ENCODE measurements around the gene TPSD1. TPM values are rescaled to one million over a fixed set of nuclear protein-coding genes. Genes with fewer than 3 reads are reported as not detected.
"Not testable (repeated sequence)": the region's sequence is repeated elsewhere in the genome, so short reads cannot be mapped to it uniquely, and the experiment has no call there.

TPSD1 gene
- polyA plus RNA-seq, 1 donor (not counting 4 experiments of a cell fraction or from before 2014, with no cell fraction given): not detected

GRCh38 chr16:1265826-1266225 lies 10.0 kb downstream of the TPSD1 start:
- H3K79me2 ChIP-seq (ENCODE audit: control insufficient read depth, insufficient read depth, low read length): no peaks in the 10 kb centered on the region
- FAIRE-seq (no peak), DNase-seq (ENCODE audit: low read depth, low spot score) (no peak)
- no peak overlapping the region for H3K27ac ChIP-seq (ENCODE audit: control insufficient read depth, insufficient read depth, low read length)
- H3K36me3 ChIP-seq (ENCODE audit: control insufficient read depth in 2 of 2, extremely low read depth in 1 of 2, insufficient read depth in 2 of 2, low read length in 2 of 2): no peaks in the 10 kb centered on the region
- TF ChIP-seq EZH2 (IDR thresholded peaks at IDR 0.05; ENCODE audit: low read length) (no peak), CTCF (optimal IDR thresholded peaks at IDR 0.05 in 1 of 3, IDR thresholded peaks at IDR 0.05 in 1 of 3, conservative IDR thresholded peaks at IDR 0.05 in 1 of 3; ENCODE audit: extremely low read depth in 1 of 3, insufficient read depth in 2 of 3, low read length in 3 of 3) (no peak)
- H4K20me1 ChIP-seq (ENCODE audit: control insufficient read depth, extremely low read depth, insufficient read depth, low read length): no peaks in the 10 kb centered on the region
- no peak overlapping the region for H3K9ac ChIP-seq (ENCODE audit: control insufficient read depth, extremely low read depth, insufficient read depth, low read length)
- no peaks in the 10 kb centered on the region for H3K9me1 ChIP-seq (ENCODE audit: control insufficient read depth, extremely low read depth, insufficient read depth, low read length)
- no peak overlapping the region for H3K4me3 ChIP-seq (ENCODE audit: control insufficient read depth in 2 of 3, extremely low read depth in 1 of 3, insufficient read depth in 2 of 3, low read depth in 1 of 3, low read length in 3 of 3)
- H3K9me3 ChIP-seq (ENCODE audit: control insufficient read depth, low read depth, low read length): peaks cover 2% of the 10 kb centered on the region
- H2AFZ ChIP-seq (ENCODE audit: control insufficient read depth, low read length): no peak overlapping the region
- H3K4me1 ChIP-seq (ENCODE audit: control insufficient read depth, extremely low read depth, insufficient read depth, low read length): no peaks in the 10 kb centered on the region
- no peak overlapping the region for H3K4me2 ChIP-seq (ENCODE audit: control insufficient read depth, extremely low read depth, insufficient read depth, low read depth, low read length)
- H3K27me3 ChIP-seq (ENCODE audit: control insufficient read depth, extremely low read depth, insufficient read depth, low read length): peaks cover 27% of the 10 kb centered on the region
- dilution Hi-C loops (cut with MboI; ENCODE audit: extremely low pct_ligation_motif_present, low sequenced_read_pairs): no loop called here

- H3K4me2 ChIP-seq (ENCODE audit: control insufficient read depth, extremely low read depth, insufficient read depth, low read depth, low read length); DNase-seq (ENCODE audit: low read depth, low spot score); H3K4me1 ChIP-seq (ENCODE audit: control insufficient read depth, extremely low read depth, insufficient read depth, low read length); H3K9me1 ChIP-seq (ENCODE audit: control insufficient read depth, extremely low read depth, insufficient read depth, low read length); H4K20me1 ChIP-seq (ENCODE audit: control insufficient read depth, extremely low read depth, insufficient read depth, low read length); H3K27me3 ChIP-seq (ENCODE audit: control insufficient read depth, extremely low read depth, insufficient read depth, low read length); FAIRE-seq; dilution Hi-C loops (cut with MboI; ENCODE audit: extremely low pct_ligation_motif_present, low sequenced_read_pairs); H3K9me3 ChIP-seq (ENCODE audit: control insufficient read depth, low read depth, low read length); H3K36me3 ChIP-seq (ENCODE audit: control insufficient read depth in 2 of 2, extremely low read depth in 1 of 2, insufficient read depth in 2 of 2, low read length in 2 of 2); H2AFZ ChIP-seq (ENCODE audit: control insufficient read depth, low read length); H3K4me3 ChIP-seq (ENCODE audit: control insufficient read depth in 2 of 3, extremely low read depth in 1 of 3, insufficient read depth in 2 of 3, low read depth in 1 of 3, low read length in 3 of 3); H3K79me2 ChIP-seq (ENCODE audit: control insufficient read depth, insufficient read depth, low read length); H3K9ac ChIP-seq (ENCODE audit: control insufficient read depth, extremely low read depth, insufficient read depth, low read length); H3K27ac ChIP-seq (ENCODE audit: control insufficient read depth, insufficient read depth, low read length): not testable (repeated sequence)
These were observed 13.5 kb downstream of the TPSD1 start for GRCh38 chr16:1269418-1269817.

DNA sequence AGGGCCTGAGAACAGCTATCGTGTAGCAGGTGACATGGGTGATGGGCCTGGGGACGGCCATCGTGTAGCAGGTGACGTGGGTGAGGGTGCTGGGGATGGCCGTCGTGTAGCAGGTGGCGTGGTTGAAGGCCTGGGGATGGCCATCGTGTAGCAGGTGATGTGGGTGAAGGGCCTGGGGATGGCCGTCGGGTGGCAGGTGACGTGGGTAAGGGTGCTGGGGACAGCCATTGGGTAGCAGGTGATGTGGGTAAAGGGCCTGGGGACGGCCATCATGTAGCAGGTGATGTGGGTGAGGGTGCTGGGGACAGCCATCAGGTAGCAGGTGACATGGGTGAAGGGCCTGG lies 15.5 kb downstream of the TPSD1 start:
- no peak for DNase-seq (ENCODE audit: low read depth, low spot score)
- Histone ChIP-seq H3K4me1 (ENCODE audit: control insufficient read depth, extremely low read depth, insufficient read depth, low read length) (no peaks in the 10 kb centered on the region), H4K20me1 (ENCODE audit: control insufficient read depth, extremely low read depth, insufficient read depth, low read length) (no peaks in the 10 kb centered on the region), H3K9me3 (ENCODE audit: control insufficient read depth, low read depth, low read length) (no peaks in the 10 kb centered on the region), H2AFZ (ENCODE audit: control insufficient read depth, low read length) (no peak overlapping the region), H3K4me3 (ENCODE audit: control insufficient read depth in 2 of 3, extremely low read depth in 1 of 3, insufficient read depth in 2 of 3, low read depth in 1 of 3, low read length in 3 of 3) (no peak overlapping the region), H3K36me3 (ENCODE audit: control insufficient read depth in 2 of 2, extremely low read depth in 1 of 2, insufficient read depth in 2 of 2, low read length in 2 of 2) (no peaks in the 10 kb centered on the region), H3K79me2 (ENCODE audit: control insufficient read depth, insufficient read depth, low read length) (no peaks in the 10 kb centered on the region), H3K27me3 (ENCODE audit: control insufficient read depth, extremely low read depth, insufficient read depth, low read length) (no peaks in the 10 kb centered on the region), H3K9me1 (ENCODE audit: control insufficient read depth, extremely low read depth, insufficient read depth, low read length) (no peaks in the 10 kb centered on the region), H3K4me2 (ENCODE audit: control insufficient read depth, extremely low read depth, insufficient read depth, low read depth, low read length) (no peak overlapping the region), H3K27ac (ENCODE audit: control insufficient read depth, insufficient read depth, low read length) (no peak overlapping the region), H3K9ac (ENCODE audit: control insufficient read depth, extremely low read depth, insufficient read depth, low read length) (no peak overlapping the region)
- no peak for FAIRE-seq
- TF ChIP-seq CTCF (optimal IDR thresholded peaks at IDR 0.05 in 1 of 3, IDR thresholded peaks at IDR 0.05 in 1 of 3, conservative IDR thresholded peaks at IDR 0.05 in 1 of 3; ENCODE audit: extremely low read depth in 1 of 3, insufficient read depth in 2 of 3, low read length in 3 of 3) (no peak), EZH2 (IDR thresholded peaks at IDR 0.05; ENCODE audit: low read length) (no peak)
- dilution Hi-C loops (cut with MboI; ENCODE audit: extremely low pct_ligation_motif_present, low sequenced_read_pairs): no loop called here

DNA sequence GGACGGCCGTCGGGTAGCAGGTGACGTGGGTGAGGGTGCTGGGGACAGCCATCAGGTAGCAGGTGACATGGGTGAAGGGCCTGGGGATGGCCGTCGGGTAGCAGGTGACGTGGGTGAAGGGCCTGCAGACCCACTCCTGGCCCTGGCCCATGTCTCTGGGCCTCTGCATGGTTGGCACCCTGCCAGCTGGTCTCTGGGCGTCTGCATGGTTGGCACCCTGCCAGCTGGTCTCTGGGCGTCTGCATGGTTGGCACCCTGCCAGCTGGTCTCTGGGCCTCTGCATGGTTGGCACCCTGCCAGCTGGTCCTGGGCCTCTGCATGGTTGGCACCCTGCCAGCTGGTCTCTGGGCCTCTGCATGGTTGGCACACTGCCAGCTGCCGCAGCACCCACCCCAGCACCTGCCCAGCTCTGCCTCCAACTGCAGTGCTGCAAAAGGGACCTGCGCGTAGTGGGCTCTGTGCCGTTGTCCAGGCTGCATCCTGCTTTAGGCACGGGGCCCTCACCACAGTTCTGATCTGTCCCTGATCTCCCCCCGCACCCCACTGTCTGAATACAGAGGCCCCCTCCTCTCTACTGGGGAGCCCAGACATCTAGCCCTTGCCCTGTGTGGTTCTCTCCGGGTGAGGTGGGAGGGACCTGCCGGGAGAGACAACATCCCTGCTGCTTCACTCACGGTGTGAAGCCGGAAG lies 16.0 kb downstream of the TPSD1 start:
- H3K9ac ChIP-seq (ENCODE audit: control insufficient read depth, extremely low read depth, insufficient read depth, low read length); H4K20me1 ChIP-seq (ENCODE audit: control insufficient read depth, extremely low read depth, insufficient read depth, low read length); FAIRE-seq; H3K9me3 ChIP-seq (ENCODE audit: control insufficient read depth, low read depth, low read length); H3K27ac ChIP-seq (ENCODE audit: control insufficient read depth, insufficient read depth, low read length); H3K4me2 ChIP-seq (ENCODE audit: control insufficient read depth, extremely low read depth, insufficient read depth, low read depth, low read length); dilution Hi-C loops (cut with MboI; ENCODE audit: extremely low pct_ligation_motif_present, low sequenced_read_pairs); DNase-seq (ENCODE audit: low read depth, low spot score); H3K9me1 ChIP-seq (ENCODE audit: control insufficient read depth, extremely low read depth, insufficient read depth, low read length); H3K4me3 ChIP-seq (ENCODE audit: control insufficient read depth in 2 of 3, extremely low read depth in 1 of 3, insufficient read depth in 2 of 3, low read depth in 1 of 3, low read length in 3 of 3); H3K36me3 ChIP-seq (ENCODE audit: control insufficient read depth in 2 of 2, extremely low read depth in 1 of 2, insufficient read depth in 2 of 2, low read length in 2 of 2); H3K4me1 ChIP-seq (ENCODE audit: control insufficient read depth, extremely low read depth, insufficient read depth, low read length); H3K27me3 ChIP-seq (ENCODE audit: control insufficient read depth, extremely low read depth, insufficient read depth, low read length); H2AFZ ChIP-seq (ENCODE audit: control insufficient read depth, low read length); H3K79me2 ChIP-seq (ENCODE audit: control insufficient read depth, insufficient read depth, low read length): not testable (repeated sequence)
